ENCODE measurements around the gene ANGPT4. TPM values are rescaled to one million over a fixed set of nuclear protein-coding genes. Genes with fewer than 3 reads are reported as not detected.

The ANGPT4 gene
- total and polyA plus RNA-seq, 10 of the 15 experiments (the other 5 are each of a cell fraction or from before 2014, with no cell fraction given): 0.01 to 0.16 TPM; not detected in 8

DNA sequence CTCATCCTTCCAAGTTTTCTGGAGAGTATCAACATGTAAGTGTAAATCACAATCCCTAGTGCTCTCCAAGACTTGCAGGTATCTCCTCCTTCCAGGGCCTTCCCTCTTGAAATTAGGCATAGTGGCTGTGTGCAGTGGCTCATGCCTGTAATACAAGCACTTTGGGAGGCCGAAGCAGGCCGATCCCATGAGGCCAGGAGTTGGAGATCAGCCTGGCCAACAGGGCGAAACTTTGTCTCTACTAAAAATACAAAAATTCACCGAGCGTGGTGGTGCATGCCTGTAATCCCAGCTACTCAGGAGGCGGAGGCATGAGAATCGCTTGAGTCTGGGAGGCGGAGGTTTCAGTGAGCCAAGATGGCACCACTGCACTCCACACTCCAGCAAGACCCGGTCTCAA is 9.4 kb upstream of the ANGPT4 start:
- intact Hi-C loops (cut with micrococcal nuclease; ENCODE audit: unreplicated experiment): no loop called here
- Histone ChIP-seq H3K9me3 (replicated peaks; ENCODE audit: control insufficient read depth, insufficient read depth, low read length) (no peaks in the 10 kb centered on the region), H3K9ac (ENCODE audit: control insufficient read depth, insufficient read depth, low read length) (no peak overlapping the region), H3K36me3 (ENCODE audit: control insufficient read depth in 2 of 2, insufficient read depth in 2 of 2, low read length in 1 of 2) (no peaks in the 10 kb centered on the region), H3K27me3 (replicated peaks in 1 of 2; ENCODE audit: control insufficient read depth in 2 of 2, insufficient read depth in 2 of 2, low read length in 1 of 2) (no peaks in the 10 kb centered on the region; a peak in 2 of 4 replicates), H3K4me2 (ENCODE audit: control insufficient read depth, insufficient read depth) (no peak overlapping the region), H3K79me2 (ENCODE audit: control insufficient read depth, insufficient read depth, low read length) (no peaks in the 10 kb centered on the region), H3K27ac (ENCODE audit: control insufficient read depth, insufficient read depth) (no peak overlapping the region), H2AFZ (ENCODE audit: control insufficient read depth, low read depth, low read length) (no peak overlapping the region), H4K20me1 (ENCODE audit: control insufficient read depth, insufficient read depth) (no peaks in the 10 kb centered on the region), H3K4me3 (no peak overlapping the region), H3K4me1 (ENCODE audit: control insufficient read depth, insufficient read depth, low read length) (no peaks in the 10 kb centered on the region)
- FAIRE-seq: no peak
- BruUV-seq (replicated peaks): no TSS peak
- ChIA-PET SMC1A (ENCODE audit: uncharacterized antibody, unreplicated experiment) (no interaction called here), CTCF (no interaction called here), POLR2A (no interaction called here), RAD21 (ENCODE audit: unreplicated experiment) (no interaction called here)
- WGBS (ENCODE audit: insufficient coverage, insufficient replicate concordance, low lambda C conversion rate, missing lambda C conversion rate): 24% methylated on average over 6 of the region's 9 CpGs
- in situ Hi-C loops (cut with MboI): no loop called here
- DNase-seq (ENCODE audit: low read depth, low spot score): no peak
- TF ChIP-seq NBN (IDR thresholded peaks at IDR 0.05) (no peak), CHD1 (IDR thresholded peaks at IDR 0.05; ENCODE audit: low read depth, low read length) (no peak), JUND (IDR thresholded peaks at IDR 0.05; ENCODE audit: low read depth, low read length) (no peak), LARP7 (IDR thresholded peaks at IDR 0.05) (no peak), NFYB (IDR thresholded peaks at IDR 0.05; ENCODE audit: insufficient read depth, low read depth, low read length) (no peak)
- TF ChIP-seq, protein P1, sequence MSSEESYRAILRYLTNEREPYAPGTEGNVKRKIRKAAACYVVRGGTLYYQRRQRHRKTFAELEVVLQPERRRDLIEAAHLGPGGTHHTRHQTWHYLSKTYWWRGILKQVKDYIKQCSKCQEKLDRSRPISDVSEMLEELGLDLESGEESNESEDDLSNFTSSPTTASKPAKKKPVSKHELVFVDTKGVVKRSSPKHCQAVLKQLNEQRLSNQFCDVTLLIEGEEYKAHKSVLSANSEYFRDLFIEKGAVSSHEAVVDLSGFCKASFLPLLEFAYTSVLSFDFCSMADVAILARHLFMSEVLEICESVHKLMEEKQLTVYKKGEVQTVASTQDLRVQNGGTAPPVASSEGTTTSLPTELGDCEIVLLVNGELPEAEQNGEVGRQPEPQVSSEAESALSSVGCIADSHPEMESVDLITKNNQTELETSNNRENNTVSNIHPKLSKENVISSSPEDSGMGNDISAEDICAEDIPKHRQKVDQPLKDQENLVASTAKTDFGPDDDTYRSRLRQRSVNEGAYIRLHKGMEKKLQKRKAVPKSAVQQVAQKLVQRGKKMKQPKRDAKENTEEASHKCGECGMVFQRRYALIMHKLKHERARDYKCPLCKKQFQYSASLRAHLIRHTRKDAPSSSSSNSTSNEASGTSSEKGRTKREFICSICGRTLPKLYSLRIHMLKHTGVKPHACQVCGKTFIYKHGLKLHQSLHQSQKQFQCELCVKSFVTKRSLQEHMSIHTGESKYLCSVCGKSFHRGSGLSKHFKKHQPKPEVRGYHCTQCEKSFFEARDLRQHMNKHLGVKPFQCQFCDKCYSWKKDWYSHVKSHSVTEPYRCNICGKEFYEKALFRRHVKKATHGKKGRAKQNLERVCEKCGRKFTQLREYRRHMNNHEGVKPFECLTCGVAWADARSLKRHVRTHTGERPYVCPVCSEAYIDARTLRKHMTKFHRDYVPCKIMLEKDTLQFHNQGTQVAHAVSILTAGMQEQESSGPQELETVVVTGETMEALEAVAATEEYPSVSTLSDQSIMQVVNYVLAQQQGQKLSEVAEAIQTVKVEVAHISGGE (CRISPR knock-in tag; IDR thresholded peaks at IDR 0.05): no peak
- TF ChIP-seq, protein P2, sequence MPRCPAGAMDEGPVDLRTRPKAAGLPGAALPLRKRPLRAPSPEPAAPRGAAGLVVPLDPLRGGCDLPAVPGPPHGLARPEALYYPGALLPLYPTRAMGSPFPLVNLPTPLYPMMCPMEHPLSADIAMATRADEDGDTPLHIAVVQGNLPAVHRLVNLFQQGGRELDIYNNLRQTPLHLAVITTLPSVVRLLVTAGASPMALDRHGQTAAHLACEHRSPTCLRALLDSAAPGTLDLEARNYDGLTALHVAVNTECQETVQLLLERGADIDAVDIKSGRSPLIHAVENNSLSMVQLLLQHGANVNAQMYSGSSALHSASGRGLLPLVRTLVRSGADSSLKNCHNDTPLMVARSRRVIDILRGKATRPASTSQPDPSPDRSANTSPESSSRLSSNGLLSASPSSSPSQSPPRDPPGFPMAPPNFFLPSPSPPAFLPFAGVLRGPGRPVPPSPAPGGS (IDR thresholded peaks at IDR 0.05; ENCODE audit: borderline replicate concordance, insufficient read depth, low read depth, low read length, poor library complexity, severe bottlenecking): no peak
- no peak for ATAC-seq
